H1 (cell line): ENCODE data around the gene NLRC5. TPM values are rescaled to one million over a fixed set of nuclear protein-coding genes. Genes with fewer than 3 reads are reported as not detected.

Source experiments
- CTCF ChIA-PET: fragments of 300-600 bp; sonication (Branson Sonifier 250); formaldehyde crosslinking; loops from one replicate; lab custom pipeline; 2021; ENCODE audit not compliant: partially characterized antibody; lab: Charles Lee
- POLR2A ChIA-PET: fragments of 300-600 bp; sonication (Branson Sonifier 250); formaldehyde crosslinking; loops from one replicate; lab custom pipeline; 2021; ENCODE audit warnings: inconsistent platforms; ENCODE audit not compliant: partially characterized antibody; lab: Charles Lee
- DNase-seq, 2 experiments: peaks; one replicate each; pipeline versions ENCODE4 v3.0.0 to v3.0.0-alpha.2; 2010 to 2022; ENCODE audit warnings: low spot score in 2 of 2, low read depth in 1 of 2, mixed read lengths in 1 of 2
- FAIRE-seq: peaks from 2 replicates; lab custom pipeline; 2011; peaks lifted over from hg19 to GRCh38; lab: Jason Lieb, UNC
- H2AFZ ChIP-seq: 2 replicates; pipeline ENCODE4 v1.8.1; 2012; ENCODE audit warnings: low read length, inconsistent platforms
- H2AK5ac ChIP-seq: 2 replicates; pipeline ENCODE4 v1.6.1; 2013; ENCODE audit warnings: low read depth, low read length
- H2BK120ac ChIP-seq: replicated peaks from 2 replicates; pipeline ENCODE3; 2013; ENCODE audit warnings: low read depth, low read length, inconsistent platforms
- H2BK12ac ChIP-seq: 2 replicates; pipeline ENCODE4 v1.6.1; 2013; ENCODE audit warnings: low read depth, low read length
- H2BK15ac ChIP-seq: 2 replicates; pipeline ENCODE4 v1.6.1; 2013; ENCODE audit warnings: low read length
- H2BK20ac ChIP-seq: 2 replicates; pipeline ENCODE4 v1.6.1; 2013; ENCODE audit warnings: low read length
- H2BK5ac ChIP-seq: 2 replicates; pipeline ENCODE4 v1.6.1; 2013; ENCODE audit warnings: low read depth, low read length
- H3K14ac ChIP-seq: 2 replicates; pipeline ENCODE4 v1.6.1; 2013; ENCODE audit warnings: inconsistent platforms; ENCODE audit not compliant: insufficient read length
- H3K18ac ChIP-seq: 2 replicates; pipeline ENCODE4 v1.6.1; 2013; ENCODE audit warnings: low read length; ENCODE audit errors: extremely low read depth
- H3K23ac ChIP-seq: 2 replicates; pipeline ENCODE4 v1.6.1; 2013; ENCODE audit warnings: inconsistent platforms; ENCODE audit not compliant: insufficient read length
- H3K23me2 ChIP-seq: 2 replicates; pipeline ENCODE4 v1.6.1; 2013; ENCODE audit warnings: low read depth, low read length
- H3K27ac ChIP-seq: 2 replicates; pipeline ENCODE4 v1.6.1; 2011; ENCODE audit warnings: low read depth, low read length, inconsistent platforms
- H3K27me3 ChIP-seq, 4 experiments: replicated peaks in 1 of 4; 1 replicate in 1 of 4; 2 replicates in 3 of 4; pipeline versions ENCODE4 v1.6.1 to v1.8.1; 2011 to 2013; ENCODE audit warnings: low read length in 3 of 4, mild to moderate bottlenecking in 3 of 4, inconsistent platforms in 2 of 4, mixed read lengths in 2 of 4, moderate library complexity in 1 of 4; ENCODE audit not compliant: control insufficient read depth in 3 of 4, insufficient read depth in 3 of 4; ENCODE audit errors: extremely low read depth in 1 of 4
- H3K36me3 ChIP-seq, 4 experiments: 2 replicates each; pipeline versions ENCODE4 v1.6.1 to v1.8.1; 2011 to 2013; ENCODE audit warnings: mild to moderate bottlenecking in 4 of 4, low read length in 3 of 4, moderate library complexity in 2 of 4, control low read depth in 1 of 4, inconsistent platforms in 1 of 4; ENCODE audit not compliant: insufficient read depth in 4 of 4, control insufficient read depth in 2 of 4
- H3K4ac ChIP-seq: replicated peaks from 2 replicates; pipeline ENCODE3; 2013; ENCODE audit warnings: low read length, low read depth, mixed read lengths, inconsistent platforms; ENCODE audit not compliant: insufficient read length
- H3K4me1 ChIP-seq, 4 experiments: replicated peaks in 1 of 4; 1 replicate in 1 of 4; 2 replicates in 3 of 4; pipeline versions ENCODE4 v1.6.1 to v1.8.1; 2011 to 2013; ENCODE audit warnings: low read length in 3 of 4, inconsistent platforms in 2 of 4, mixed read lengths in 1 of 4; ENCODE audit not compliant: insufficient read depth in 4 of 4, control insufficient read depth in 3 of 4
- H3K4me2 ChIP-seq, 2 experiments: 2 replicates each; pipeline versions ENCODE4 v1.6.1 to v1.8.1; 2011 to 2013; ENCODE audit warnings: low read depth in 2 of 2, low read length in 2 of 2, control low read depth in 1 of 2, inconsistent platforms in 1 of 2, mild to moderate bottlenecking in 1 of 2; ENCODE audit not compliant: insufficient read depth in 1 of 2
- H3K4me3 ChIP-seq, 4 experiments: fragments of 200-600, 300-600 bp in 1 of 4; sonication (generic), shearing (Covaris generic), sonication (Bioruptor Twin) in 1 of 4; 2 replicates each; pipeline versions ENCODE4 v1.5.1 to v1.8.1; 2011 to 2016; ENCODE audit warnings: low read length in 4 of 4, low read depth in 3 of 4, control low read depth in 2 of 4, inconsistent platforms in 2 of 4, mild to moderate bottlenecking in 2 of 4, mixed read lengths in 1 of 4, moderate library complexity in 1 of 4; ENCODE audit not compliant: insufficient read depth in 2 of 4; ENCODE audit errors: extremely low read depth in 1 of 4
- H3K56ac ChIP-seq: replicated peaks from 2 replicates; pipeline ENCODE3; 2013; ENCODE audit warnings: low read depth, mild to moderate bottlenecking, mixed read lengths, low read length, inconsistent platforms; ENCODE audit not compliant: insufficient read length
- H3K79me1 ChIP-seq: 2 replicates; pipeline ENCODE4 v1.6.1; 2013; ENCODE audit warnings: low read depth, low read length, control low read depth
- H3K79me2 ChIP-seq, 2 experiments: 2 replicates each; pipeline versions ENCODE4 v1.6.1 to v1.8.1; 2012 to 2013; ENCODE audit warnings: low read length in 2 of 2, mild to moderate bottlenecking in 2 of 2, inconsistent platforms in 1 of 2; ENCODE audit not compliant: insufficient read depth in 2 of 2, control insufficient read depth in 1 of 2
- H3K9ac ChIP-seq, 4 experiments: replicated peaks in 1 of 4; 1 replicate in 1 of 4; 2 replicates in 3 of 4; pipeline versions ENCODE4 v1.6.1 to v1.8.1; 2011 to 2013; ENCODE audit warnings: low read depth in 3 of 4, low read length in 3 of 4, control low read depth in 2 of 4, mild to moderate bottlenecking in 2 of 4, moderate library complexity in 2 of 4, inconsistent platforms in 1 of 4; ENCODE audit errors: extremely low read depth in 1 of 4
- H3K9me3 ChIP-seq, 2 experiments: 2 replicates each; pipeline versions ENCODE4 v1.6.1 to v1.8.1; 2012 to 2013; ENCODE audit warnings: mild to moderate bottlenecking in 2 of 2, moderate library complexity in 2 of 2, control low read depth in 1 of 2, inconsistent platforms in 1 of 2, low read depth in 1 of 2, low read length in 1 of 2, mixed read lengths in 1 of 2; ENCODE audit not compliant: insufficient read depth in 2 of 2
- H4K20me1 ChIP-seq, 2 experiments: replicated peaks in 1 of 2; 2 replicates each; pipeline versions ENCODE3 to v1.8.1; 2011 to 2013; ENCODE audit warnings: inconsistent platforms in 2 of 2, low read length in 2 of 2, mild to moderate bottlenecking in 1 of 2; ENCODE audit not compliant: insufficient read depth in 2 of 2, control insufficient read depth in 1 of 2
- H4K5ac ChIP-seq: 2 replicates; pipeline ENCODE4 v1.6.1; 2013; ENCODE audit warnings: low read length, low read depth, mixed read lengths, inconsistent platforms; ENCODE audit not compliant: insufficient read length
- H4K8ac ChIP-seq: 2 replicates; pipeline ENCODE4 v1.8.0; 2013; ENCODE audit warnings: mild to moderate bottlenecking, moderate library complexity, low read length, inconsistent platforms; ENCODE audit not compliant: insufficient read depth; ENCODE audit errors: extremely low read depth
- H4K91ac ChIP-seq: replicated peaks from 2 replicates; pipeline ENCODE3; 2013; ENCODE audit warnings: low read length, mixed read lengths, inconsistent platforms; ENCODE audit not compliant: insufficient read length
- BACH1 ChIP-seq: IDR thresholded peaks from 2 replicates; pipeline ENCODE4 v1.6.1; 2012; ENCODE audit warnings: low read length, improper control_type of control experiment
- CBX5 ChIP-seq: fragments of 300-800, 300-1000 bp; sonication (generic); IDR thresholded peaks from 2 replicates; pipeline ENCODE4 v1.7.1; 2016; ENCODE audit warnings: antibody characterized with exemption, low read length, low read depth
- CHD2 ChIP-seq: IDR thresholded peaks from 2 replicates; pipeline ENCODE4 v1.6.1; 2012; ENCODE audit warnings: low read length, improper control_type of control experiment
- CREB1 ChIP-seq: IDR thresholded peaks from 2 replicates; pipeline ENCODE4 v1.6.1; 2012; ENCODE audit warnings: inconsistent platforms
- GABPA ChIP-seq: IDR thresholded peaks from 2 replicates; pipeline ENCODE4 v1.6.1; 2011; ENCODE audit warnings: mild to moderate bottlenecking, low read length, moderate library complexity, borderline replicate concordance; ENCODE audit not compliant: insufficient read depth
- KDM5A ChIP-seq: fragments of 200-600 bp; IDR thresholded peaks from 2 replicates; pipeline ENCODE4 v1.7.1; 2012; ENCODE audit warnings: mild to moderate bottlenecking, low read length, inconsistent platforms, mixed read lengths
- POLR2AphosphoS5 ChIP-seq: IDR thresholded peaks from 2 replicates; pipeline ENCODE4 v1.6.1; 2011; ENCODE audit warnings: low read depth, low read length
- RFX5 ChIP-seq: IDR thresholded peaks from 2 replicates; pipeline ENCODE4 v1.6.1; 2011; ENCODE audit warnings: low read depth, low read length, improper control_type of control experiment, borderline replicate concordance
- SP1 ChIP-seq: IDR thresholded peaks from 2 replicates; pipeline ENCODE4 v1.6.1; 2011; ENCODE audit warnings: low read depth, low read length
- SRF ChIP-seq: IDR thresholded peaks from 2 replicates; pipeline ENCODE4 v1.6.1; 2011; ENCODE audit warnings: mild to moderate bottlenecking, low read depth, low read length, moderate library complexity
- ZNF274 ChIP-seq: IDR thresholded peaks from 2 replicates; pipeline ENCODE4 v1.7.0; 2012; ENCODE audit warnings: low read length, borderline replicate concordance; ENCODE audit errors: extremely low read depth
- WGBS, 2 experiments: shearing (Covaris generic) in 1 of 2; methylation state at CpG; one replicate each; pipeline versions ENCODE4 v1.1.6 to v1.1.7; 2013 to 2015; ENCODE audit warnings: low lambda C conversion rate in 2 of 2, mixed read lengths in 2 of 2, inconsistent platforms in 1 of 2, low coverage in 1 of 2, missing lambda C conversion rate in 1 of 2; ENCODE audit not compliant: insufficient replicate concordance in 2 of 2, insufficient coverage in 1 of 2, insufficient read length in 1 of 2; ENCODE audit errors: extremely low coverage in 1 of 2, missing lambda C conversion rate in 1 of 2; 5-methylcytosine and 5-hydroxymethylcytosine counted together
- polyA plus RNA-seq, 7 experiments: library from polyadenylated mRNA; depleted of rRNA in 3 of 7; stranded (reverse) in 5 of 7; unstranded in 2 of 7; fragments of >200 nt in 5 of 7; fragments of 200-250 nt in 2 of 7; gene quantifications; 1 replicate in 5 of 7; 2 replicates in 1 of 7; 4 replicates in 1 of 7; pipeline versions ENCODE4 v1.2.1 to v1.2.3, GENCODE V29; 2011 to 2013; ENCODE audit warnings: missing spikeins in 2 of 7, mixed read lengths in 2 of 7
- total RNA-seq: library from RNA; stranded (reverse); fragmentation: NEBNext Ultra II Directional; extraction: Animal tissue kit (Norgen Biotek cat#: 25700); gene quantifications from 2 replicates; pipeline ENCODE4 v1.2.1, GENCODE V29; 2021
- TF ChIP-seq, protein P1 (sequence below): IDR thresholded peaks from 2 replicates; pipeline ENCODE4 v1.6.1; 2011; ENCODE audit warnings: low read depth, mild to moderate bottlenecking, low read length; ENCODE audit not compliant: insufficient read depth

Gene NLRC5
- total and polyA plus RNA-seq, 2 of the 8 experiments (the other 6 are each of a cell fraction or from before 2014, with no cell fraction given): 2.2 to 3.2 TPM

GRCh38 chr16:57123974-57124674 lies 134.8 kb downstream of the NLRC5 start:
- H3K9me3 ChIP-seq: no peaks in the 10 kb centered on the region
- H3K4me3 ChIP-seq: no peak overlapping the region
- H3K36me3 ChIP-seq: no peaks in the 10 kb centered on the region
- H3K18ac ChIP-seq: no peak overlapping the region
- no peaks in the 10 kb centered on the region for H4K20me1 ChIP-seq
- no peak overlapping the region for H2BK5ac ChIP-seq
- H3K23me2 ChIP-seq: no peaks in the 10 kb centered on the region
- H3K79me2 ChIP-seq: no peaks in the 10 kb centered on the region
- H3K27ac ChIP-seq: no peak overlapping the region
- H3K4me2 ChIP-seq: no peak overlapping the region
- CTCF ChIA-PET: interaction anchor here (0.9 to 1.6 kb wide), 3 partner anchors 10 to 40 kb away, joined by 3 to 5 read pairs (median 4); no protein-coding TSS in a partner anchor
- H3K27me3 ChIP-seq: no peaks in the 10 kb centered on the region
- H2BK20ac ChIP-seq: no peak overlapping the region
- no peak overlapping the region for H2AK5ac ChIP-seq
- no peak overlapping the region for H3K4ac ChIP-seq
- H3K56ac ChIP-seq: no peak overlapping the region
- H4K91ac ChIP-seq: no peak overlapping the region
- H2AFZ ChIP-seq: no peak overlapping the region
- no peak for FAIRE-seq
- H4K5ac ChIP-seq: no peak overlapping the region
- no peak for DNase-seq
- H3K79me1 ChIP-seq: no peaks in the 10 kb centered on the region
- no peak overlapping the region for H2BK120ac ChIP-seq
- POLR2A ChIA-PET: interaction anchor here (1.1 kb wide), 1 partner anchor 20 kb away, joined by 3 read pairs; no protein-coding TSS in a partner anchor
- H2BK15ac ChIP-seq: no peak overlapping the region
- H3K4me1 ChIP-seq: no peaks in the 10 kb centered on the region; a peak in 1 of 7 replicates
- H3K9ac ChIP-seq: no peak overlapping the region
- H3K14ac ChIP-seq: no peak overlapping the region
- WGBS, 2 experiments: 85% methylated on average over 11 of the region's 11 CpGs; no CpG with 5 or more reads in 1 of the 2 experiments
- H2BK12ac ChIP-seq: no peak overlapping the region
- no peak overlapping the region for H4K8ac ChIP-seq
- H3K23ac ChIP-seq: no peak overlapping the region
- no peak for TF ChIP-seq BACH1
- TF ChIP-seq RFX5: no peak
- TF ChIP-seq GABPA: no peak
- TF ChIP-seq SRF: no peak
- no peak for TF ChIP-seq SP1
- TF ChIP-seq CREB1: no peak
- no peak for TF ChIP-seq KDM5A
- TF ChIP-seq, protein P1, sequence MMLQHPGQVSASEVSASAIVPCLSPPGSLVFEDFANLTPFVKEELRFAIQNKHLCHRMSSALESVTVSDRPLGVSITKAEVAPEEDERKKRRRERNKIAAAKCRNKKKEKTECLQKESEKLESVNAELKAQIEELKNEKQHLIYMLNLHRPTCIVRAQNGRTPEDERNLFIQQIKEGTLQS: no peak
- no peak for TF ChIP-seq CBX5
- no peak for TF ChIP-seq CHD2
- TF ChIP-seq POLR2AphosphoS5: no peak
- no peak for TF ChIP-seq ZNF274
